ENCODE measurements around the gene CFAP100. TPM values are rescaled to one million over a fixed set of nuclear protein-coding genes. Genes with fewer than 3 reads are reported as not detected.

The CFAP100 gene
- total and polyA plus RNA-seq, 10 donors: not detected

DNA sequence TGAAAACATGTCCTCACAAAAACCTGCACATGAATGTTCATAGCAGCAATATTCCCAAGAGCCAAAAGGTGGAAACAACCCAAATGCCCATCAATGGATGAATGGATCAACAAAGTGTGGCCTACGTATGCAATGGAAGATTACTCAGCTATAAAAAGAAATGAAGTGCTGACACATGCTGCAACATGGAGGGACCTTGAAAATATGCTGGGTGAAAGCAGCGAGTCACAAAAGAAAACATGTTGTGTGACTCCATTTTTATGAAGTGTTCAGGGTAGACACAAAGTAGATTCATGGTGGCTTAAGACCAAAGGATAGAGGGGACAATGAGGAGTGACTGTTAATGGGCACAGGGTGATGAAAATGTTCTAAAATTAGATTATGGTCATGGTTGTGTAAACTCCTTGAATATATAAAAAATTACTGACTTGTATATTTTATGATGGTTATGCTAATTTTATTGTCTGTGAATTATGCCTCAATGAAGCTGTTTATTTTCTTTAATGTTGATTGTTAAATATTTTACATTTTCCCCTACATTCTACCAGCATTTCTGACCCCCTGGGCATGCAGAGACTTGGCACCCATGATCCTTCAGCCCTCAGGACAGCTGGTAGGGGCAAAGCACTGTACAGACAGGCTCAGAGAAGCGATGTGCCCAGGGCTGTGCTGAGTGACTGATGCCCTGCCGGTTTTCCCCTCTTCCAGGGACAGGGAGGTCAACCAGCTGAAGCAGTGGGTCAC is 37.8 kb downstream of the CFAP100 start:
- WGBS, 5 donors: 89 to 95% (median 92%) methylated on average over 4 of the region's 4 CpGs
- peaks cover 0 to 59% (median 31%) of the 10 kb centered on the region in 6 donors for H3K36me3 ChIP-seq
- intact Hi-C loops (cut with DNase I; ENCODE audit: low total_unique reads): no loop called here
- H3K9me3 ChIP-seq: peaks cover 0 to 20% (median 14%) of the 10 kb centered on the region in 8 donors
- TF ChIP-seq POLR2AphosphoS5 (IDR thresholded peaks at IDR 0.05) (no peak), POLR2A (IDR thresholded peaks at IDR 0.05) (no peak)
- TF ChIP-seq, protein P1, sequence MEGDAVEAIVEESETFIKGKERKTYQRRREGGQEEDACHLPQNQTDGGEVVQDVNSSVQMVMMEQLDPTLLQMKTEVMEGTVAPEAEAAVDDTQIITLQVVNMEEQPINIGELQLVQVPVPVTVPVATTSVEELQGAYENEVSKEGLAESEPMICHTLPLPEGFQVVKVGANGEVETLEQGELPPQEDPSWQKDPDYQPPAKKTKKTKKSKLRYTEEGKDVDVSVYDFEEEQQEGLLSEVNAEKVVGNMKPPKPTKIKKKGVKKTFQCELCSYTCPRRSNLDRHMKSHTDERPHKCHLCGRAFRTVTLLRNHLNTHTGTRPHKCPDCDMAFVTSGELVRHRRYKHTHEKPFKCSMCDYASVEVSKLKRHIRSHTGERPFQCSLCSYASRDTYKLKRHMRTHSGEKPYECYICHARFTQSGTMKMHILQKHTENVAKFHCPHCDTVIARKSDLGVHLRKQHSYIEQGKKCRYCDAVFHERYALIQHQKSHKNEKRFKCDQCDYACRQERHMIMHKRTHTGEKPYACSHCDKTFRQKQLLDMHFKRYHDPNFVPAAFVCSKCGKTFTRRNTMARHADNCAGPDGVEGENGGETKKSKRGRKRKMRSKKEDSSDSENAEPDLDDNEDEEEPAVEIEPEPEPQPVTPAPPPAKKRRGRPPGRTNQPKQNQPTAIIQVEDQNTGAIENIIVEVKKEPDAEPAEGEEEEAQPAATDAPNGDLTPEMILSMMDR (IDR thresholded peaks at IDR 0.05 in 8 of 11, conservative IDR thresholded peaks at IDR 0.05 in 3 of 11): no peak
- no peak overlapping the region for H3K27ac ChIP-seq
- DNase-seq: no peak
- no peaks in the 10 kb centered on the region for H3K4me1 ChIP-seq
- no peak overlapping the region for H3K4me3 ChIP-seq
- no peaks in the 10 kb centered on the region for H3K27me3 ChIP-seq (replicated peaks in 1 of 7)

DNA sequence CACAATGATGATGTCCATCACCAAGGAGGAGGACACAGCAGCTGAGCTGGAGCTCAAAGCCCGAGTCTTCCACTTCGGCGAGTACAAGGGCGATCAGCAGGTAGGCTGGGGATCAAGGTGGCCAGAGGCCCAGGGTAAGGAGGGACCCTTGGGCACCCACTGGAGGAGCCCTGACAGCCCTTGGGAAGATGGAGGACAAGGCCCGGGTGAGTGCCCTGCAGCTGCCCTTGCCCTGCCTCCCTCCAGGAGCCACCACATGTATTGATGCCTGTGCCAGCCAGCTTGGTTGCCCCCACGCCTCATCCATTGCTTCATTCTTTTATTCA is 38.4 kb downstream of the CFAP100 start:
- intact Hi-C loops (cut with DNase I; ENCODE audit: low total_unique reads): no loop called here
- TF ChIP-seq POLR2AphosphoS5 (IDR thresholded peaks at IDR 0.05): peak in 1 of 3 donors; percentile 4
- no peak for TF ChIP-seq POLR2A (IDR thresholded peaks at IDR 0.05)
- TF ChIP-seq, protein P1 (IDR thresholded peaks at IDR 0.05 in 8 of 11, conservative IDR thresholded peaks at IDR 0.05 in 3 of 11): no peak

DNA sequence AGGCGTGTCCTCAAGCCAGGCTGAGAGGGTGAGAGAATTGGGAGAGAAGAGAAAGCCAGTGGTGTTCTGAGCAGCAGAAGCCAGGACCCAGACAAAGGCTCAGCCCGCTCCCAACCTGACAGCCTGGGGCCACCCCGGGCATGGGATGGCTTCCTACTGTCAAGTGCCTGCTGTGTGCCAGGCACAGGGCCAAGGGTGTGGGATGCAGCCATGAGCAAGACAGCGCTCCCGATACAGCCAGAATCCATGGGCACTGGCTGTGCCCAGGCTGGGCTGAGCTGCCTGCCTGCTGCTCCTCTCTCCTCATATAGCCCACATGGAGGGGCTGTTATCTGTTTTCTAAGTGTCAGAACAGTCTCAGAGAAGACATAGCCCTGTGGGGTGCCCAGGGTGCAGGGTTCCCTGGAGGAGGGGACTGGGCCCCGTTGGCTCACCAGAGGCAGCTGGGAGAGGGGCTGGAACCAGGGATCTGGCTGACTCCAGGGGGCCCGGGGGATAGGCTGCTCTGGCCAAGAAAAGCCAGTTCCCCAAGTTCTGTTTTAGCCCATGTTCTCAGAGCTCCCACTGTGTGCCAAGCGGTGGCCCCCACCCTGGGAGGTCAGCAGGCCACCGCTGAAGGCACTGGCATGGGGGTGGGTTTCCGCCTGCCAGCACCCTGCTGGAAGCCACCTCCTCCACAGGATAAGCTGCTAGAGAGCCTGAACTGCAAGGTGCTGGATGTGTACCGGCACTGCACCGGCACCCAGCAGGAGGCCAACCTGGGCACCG is 39.0 kb downstream of the CFAP100 start:
- no peaks in the 10 kb centered on the region for H3K27me3 ChIP-seq (replicated peaks in 1 of 7)
- intact Hi-C loops (cut with DNase I; ENCODE audit: low total_unique reads): no loop called here
- no peaks in the 10 kb centered on the region for H3K4me1 ChIP-seq
- peaks cover 0 to 71% (median 42%) of the 10 kb centered on the region in 6 donors for H3K36me3 ChIP-seq
- peak in 1 of 3 donors; percentile 22 for TF ChIP-seq POLR2AphosphoS5 (IDR thresholded peaks at IDR 0.05)
- no peak for TF ChIP-seq POLR2A (IDR thresholded peaks at IDR 0.05)
- 70 to 96% (median 86%) methylated on average over 6 to 13 of the region's 13 CpGs for WGBS, 5 donors
- H3K4me3 ChIP-seq: no peak overlapping the region
- peak; percentile 64 for DNase-seq
- no peak overlapping the region for H3K27ac ChIP-seq
- H3K9me3 ChIP-seq: peaks cover 0 to 9% (median 3%) of the 10 kb centered on the region in 8 donors

More for the DNA sequence above, 38.4 kb downstream of the CFAP100 start:
- no peaks in the 10 kb centered on the region for H3K4me1 ChIP-seq
- WGBS, 5 donors: 91 to 99% (median 94%) methylated on average over 4 to 6 of the region's 6 CpGs
- peaks cover 0 to 15% (median 9%) of the 10 kb centered on the region in 8 donors for H3K9me3 ChIP-seq
- H3K27me3 ChIP-seq (replicated peaks in 1 of 7): no peaks in the 10 kb centered on the region
- peaks cover 0 to 65% (median 36%) of the 10 kb centered on the region in 6 donors for H3K36me3 ChIP-seq
- peak; percentile 70 for DNase-seq
- no peak overlapping the region for H3K4me3 ChIP-seq
- no peak overlapping the region for H3K27ac ChIP-seq

DNA sequence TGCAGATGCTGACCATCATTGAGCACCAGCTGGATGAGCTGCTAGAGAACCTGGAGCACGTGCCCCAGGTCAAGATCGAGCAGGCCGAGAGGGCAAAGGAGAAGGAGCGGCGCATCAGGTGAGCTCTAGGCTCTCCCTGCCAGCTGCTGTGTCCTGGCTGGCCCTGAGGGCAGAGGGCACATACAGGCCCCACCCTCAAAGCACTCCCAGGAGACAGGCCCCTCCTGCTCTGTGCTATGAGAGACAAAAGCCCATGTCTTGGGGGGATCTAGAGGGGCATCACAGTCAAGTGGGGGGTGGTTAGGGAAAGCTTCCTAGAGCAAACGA is 39.5 kb downstream of the CFAP100 start:
- 95 to 100% (median 96%) methylated on average over 1 to 6 of the region's 6 CpGs for WGBS, 5 donors
- no peak for TF ChIP-seq POLR2A (IDR thresholded peaks at IDR 0.05)
- no peak for TF ChIP-seq POLR2AphosphoS5 (IDR thresholded peaks at IDR 0.05)
- TF ChIP-seq, protein P1 (IDR thresholded peaks at IDR 0.05 in 8 of 11, conservative IDR thresholded peaks at IDR 0.05 in 3 of 11): no peak
- intact Hi-C loops (cut with DNase I; ENCODE audit: low total_unique reads): no loop called here
- Histone ChIP-seq H3K4me3 (no peak overlapping the region), H3K4me1 (no peaks in the 10 kb centered on the region), H3K27ac (no peak overlapping the region), H3K36me3 (peaks cover 0 to 76% (median 47%) of the 10 kb centered on the region in 6 donors), H3K27me3 (replicated peaks in 1 of 7) (no peaks in the 10 kb centered on the region), H3K9me3 (peaks cover 0 to 7% (median 0%) of the 10 kb centered on the region in 8 donors)
- no peak for DNase-seq
